GM19238 (cell line): ENCODE results near the gene GPR142.

Experiments used
- DNase-seq: peaks from one replicate; pipeline ENCODE4 v3.0.0; 2011; ENCODE audit warnings: low spot score; ENCODE audit not compliant: insufficient read length

GPR142 gene

GRCh38 chr17:74417178-74418045 lies 50.1 kb downstream of the GPR142 start:
- peak; percentile 66 for DNase-seq

- no peak for DNase-seq
Measured at GRCh38 chr17:74419928-74420411, 52.7 kb downstream of the GPR142 start.
